Stimulated activated naive CD8-positive, alpha-beta T cell treated with anti-CD3 and anti-CD28 coated beads, Interleukin-15, Interleukin-2, amounts not matched to agents 100 ng/mL and 50 ng/mL, for 24 hours (primary cell): ENCODE data around the gene CDK18.

Experiments
- H3K27ac Mint-ChIP-seq: one replicate; pipeline ENCODE4 v1.8.0; 2021; ENCODE audit warnings: mild to moderate bottlenecking, mixed read lengths
- H3K27me3 Mint-ChIP-seq: one replicate; pipeline ENCODE4 v1.8.0; 2021; ENCODE audit warnings: mixed read lengths
- H3K36me3 Mint-ChIP-seq: one replicate; pipeline ENCODE4 v1.8.0; 2021; ENCODE audit warnings: low read depth, mixed read lengths
- H3K4me1 Mint-ChIP-seq: one replicate; pipeline ENCODE4 v1.8.0; 2021; ENCODE audit warnings: low read depth, mixed read lengths
- H3K4me3 Mint-ChIP-seq: one replicate; pipeline ENCODE4 v1.8.0; 2021; ENCODE audit warnings: mild to moderate bottlenecking, mixed read lengths
- H3K9me3 Mint-ChIP-seq: one replicate; pipeline ENCODE4 v1.8.0; 2021; ENCODE audit warnings: mixed read lengths

The CDK18 gene

GRCh38 chr1:205504311-205505075, at the start of gene CDK18:
Gene CDK18, plus strand, starts transcription at chr1:205504669. Its CDS starts 18,499 bp downstream, at chr1:205523168.
- H3K9me3 Mint-ChIP-seq: no peaks in the 10 kb centered on the region
- H3K27ac Mint-ChIP-seq: no peak within 1 kb of the TSS
- no peaks in the 10 kb centered on the region for H3K36me3 Mint-ChIP-seq

GRCh38 chr1:205454903-205455335, 49.5 kb upstream of the CDK18 start:
- Mint-ChIP-seq H3K4me3 (no peak overlapping the region), H3K36me3 (no peaks in the 10 kb centered on the region), H3K4me1 (peaks cover 15% of the 10 kb centered on the region), H3K9me3 (no peaks in the 10 kb centered on the region), H3K27me3 (peaks cover 71% of the 10 kb centered on the region), H3K27ac (no peak overlapping the region)

More at GRCh38 chr1:205504311-205505075, at the start of gene CDK18:
- H3K4me1 Mint-ChIP-seq: peaks cover 13% of the 10 kb centered on the region
- H3K4me3 Mint-ChIP-seq: peak within 1 kb of the TSS; percentile 74
- H3K27me3 Mint-ChIP-seq: no peaks in the 10 kb centered on the region

GRCh38 chr1:205455581-205456382, 48.7 kb upstream of the CDK18 start, which contains the start of gene BLACAT1:
Gene BLACAT1, minus strand, starts transcription at chr1:205456045.
- no peaks in the 10 kb centered on the region for H3K9me3 Mint-ChIP-seq
- peak within 1 kb of the TSS; percentile 70 for H3K4me3 Mint-ChIP-seq
- H3K27ac Mint-ChIP-seq: no peak within 1 kb of the TSS
- peaks cover 75% of the 10 kb centered on the region for H3K27me3 Mint-ChIP-seq
- peaks cover 15% of the 10 kb centered on the region for H3K4me1 Mint-ChIP-seq
- H3K36me3 Mint-ChIP-seq: no peaks in the 10 kb centered on the region

GRCh38 chr1:205456383-205456867, 48.0 kb upstream of the CDK18 start:
- Mint-ChIP-seq H3K4me3 (peak overlapping the region; percentile 70), H3K27ac (no peak overlapping the region), H3K4me1 (peaks cover 15% of the 10 kb centered on the region), H3K36me3 (no peaks in the 10 kb centered on the region), H3K27me3 (peaks cover 79% of the 10 kb centered on the region), H3K9me3 (no peaks in the 10 kb centered on the region)

GRCh38 chr1:205456868-205457745, 47.4 kb upstream of the CDK18 start:
- Mint-ChIP-seq H3K27ac (no peak overlapping the region), H3K4me3 (peak overlapping the region; percentile 70), H3K27me3 (peaks cover 76% of the 10 kb centered on the region), H3K9me3 (no peaks in the 10 kb centered on the region), H3K36me3 (no peaks in the 10 kb centered on the region), H3K4me1 (peaks cover 15% of the 10 kb centered on the region)

GRCh38 chr1:205458777-205459566, 45.5 kb upstream of the CDK18 start:
- Mint-ChIP-seq H3K27ac (no peak overlapping the region), H3K27me3 (peaks cover 57% of the 10 kb centered on the region), H3K9me3 (no peaks in the 10 kb centered on the region), H3K4me3 (no peak overlapping the region), H3K36me3 (no peaks in the 10 kb centered on the region), H3K4me1 (peaks cover 15% of the 10 kb centered on the region)

GRCh38 chr1:205465392-205465791, 39.1 kb upstream of the CDK18 start:
- Mint-ChIP-seq H3K27me3 (peaks cover 29% of the 10 kb centered on the region), H3K27ac (no peak overlapping the region), H3K4me3 (no peak overlapping the region), H3K36me3 (no peaks in the 10 kb centered on the region), H3K9me3 (no peaks in the 10 kb centered on the region), H3K4me1 (no peaks in the 10 kb centered on the region)

- H3K4me3 Mint-ChIP-seq: no peak overlapping the region
Measured at GRCh38 chr1:205466595-205467220, 37.8 kb upstream of the CDK18 start.

GRCh38 chr1:205470131-205470530, 34.3 kb upstream of the CDK18 start:
- Mint-ChIP-seq H3K36me3 (no peaks in the 10 kb centered on the region), H3K9me3 (peaks cover 4% of the 10 kb centered on the region), H3K4me3 (no peak overlapping the region), H3K27ac (no peak overlapping the region), H3K4me1 (no peaks in the 10 kb centered on the region), H3K27me3 (peaks cover 51% of the 10 kb centered on the region)

More at GRCh38 chr1:205466595-205467220, 37.8 kb upstream of the CDK18 start:
- no peaks in the 10 kb centered on the region for H3K4me1 Mint-ChIP-seq
- no peak overlapping the region for H3K27ac Mint-ChIP-seq
- no peaks in the 10 kb centered on the region for H3K36me3 Mint-ChIP-seq
- H3K27me3 Mint-ChIP-seq: peaks cover 25% of the 10 kb centered on the region
- no peaks in the 10 kb centered on the region for H3K9me3 Mint-ChIP-seq

GRCh38 chr1:205472737-205473441, 31.6 kb upstream of the CDK18 start:
- Mint-ChIP-seq H3K9me3 (peaks cover 7% of the 10 kb centered on the region), H3K27ac (no peak overlapping the region), H3K4me1 (no peaks in the 10 kb centered on the region), H3K36me3 (no peaks in the 10 kb centered on the region), H3K4me3 (no peak overlapping the region), H3K27me3 (peaks cover 37% of the 10 kb centered on the region)

GRCh38 chr1:205473475-205473874, 31.0 kb upstream of the CDK18 start:
- Mint-ChIP-seq H3K4me1 (no peaks in the 10 kb centered on the region), H3K27ac (no peak overlapping the region), H3K36me3 (no peaks in the 10 kb centered on the region), H3K9me3 (peaks cover 7% of the 10 kb centered on the region), H3K4me3 (no peak overlapping the region), H3K27me3 (peaks cover 37% of the 10 kb centered on the region)

- Mint-ChIP-seq H3K27me3 (peaks cover 37% of the 10 kb centered on the region), H3K36me3 (no peaks in the 10 kb centered on the region), H3K4me1 (no peaks in the 10 kb centered on the region), H3K9me3 (peaks cover 7% of the 10 kb centered on the region), H3K4me3 (no peak overlapping the region), H3K27ac (no peak overlapping the region)
Measured at GRCh38 chr1:205473966-205474365, 30.5 kb upstream of the CDK18 start.

- Mint-ChIP-seq H3K27me3 (peaks cover 35% of the 10 kb centered on the region), H3K36me3 (no peaks in the 10 kb centered on the region), H3K4me1 (peaks cover 2% of the 10 kb centered on the region), H3K4me3 (no peak overlapping the region), H3K27ac (no peak overlapping the region), H3K9me3 (peaks cover 7% of the 10 kb centered on the region)
Measured at GRCh38 chr1:205474571-205474970, 29.9 kb upstream of the CDK18 start.
